ENCODE results near the gene MAPK9. TPM values are rescaled to one million over a fixed set of nuclear protein-coding genes. Genes with fewer than 3 reads are reported as not detected.

MAPK9 gene
- total RNA-seq, 6 experiments from 2014 or later: 14.4 to 18.6 (median 15.6) TPM

- DNase-seq (no peak), ATAC-seq (no peak)
- WGBS (ENCODE audit: insufficient coverage, low coverage, low lambda C conversion rate, missing lambda C conversion rate): 33% methylated on average over 1 of the region's 6 CpGs
- H3K27me3 ChIP-seq: no peaks in the 10 kb centered on the region
- intact Hi-C loops (cut with DNase I): no loop called here
- no peaks in the 10 kb centered on the region for H3K4me1 ChIP-seq
- TF ChIP-seq, protein P1, sequence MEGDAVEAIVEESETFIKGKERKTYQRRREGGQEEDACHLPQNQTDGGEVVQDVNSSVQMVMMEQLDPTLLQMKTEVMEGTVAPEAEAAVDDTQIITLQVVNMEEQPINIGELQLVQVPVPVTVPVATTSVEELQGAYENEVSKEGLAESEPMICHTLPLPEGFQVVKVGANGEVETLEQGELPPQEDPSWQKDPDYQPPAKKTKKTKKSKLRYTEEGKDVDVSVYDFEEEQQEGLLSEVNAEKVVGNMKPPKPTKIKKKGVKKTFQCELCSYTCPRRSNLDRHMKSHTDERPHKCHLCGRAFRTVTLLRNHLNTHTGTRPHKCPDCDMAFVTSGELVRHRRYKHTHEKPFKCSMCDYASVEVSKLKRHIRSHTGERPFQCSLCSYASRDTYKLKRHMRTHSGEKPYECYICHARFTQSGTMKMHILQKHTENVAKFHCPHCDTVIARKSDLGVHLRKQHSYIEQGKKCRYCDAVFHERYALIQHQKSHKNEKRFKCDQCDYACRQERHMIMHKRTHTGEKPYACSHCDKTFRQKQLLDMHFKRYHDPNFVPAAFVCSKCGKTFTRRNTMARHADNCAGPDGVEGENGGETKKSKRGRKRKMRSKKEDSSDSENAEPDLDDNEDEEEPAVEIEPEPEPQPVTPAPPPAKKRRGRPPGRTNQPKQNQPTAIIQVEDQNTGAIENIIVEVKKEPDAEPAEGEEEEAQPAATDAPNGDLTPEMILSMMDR (IDR thresholded peaks at IDR 0.05): no peak
- no peak for TF ChIP-seq POLR2A (IDR thresholded peaks at IDR 0.05)
- H3K36me3 ChIP-seq: no peaks in the 10 kb centered on the region
- no peak overlapping the region for H3K27ac ChIP-seq
- H3K9me3 ChIP-seq: no peaks in the 10 kb centered on the region
- no peak overlapping the region for H3K4me3 ChIP-seq
These were observed 42.3 kb upstream of the MAPK9 start for GRCh38 chr5:180334176-180334575.

GRCh38 chr5:180333661-180334060 lies 41.8 kb upstream of the MAPK9 start:
- Histone ChIP-seq H3K4me1 (no peaks in the 10 kb centered on the region), H3K27me3 (no peaks in the 10 kb centered on the region), H3K9me3 (no peaks in the 10 kb centered on the region), H3K27ac (no peak overlapping the region), H3K4me3 (no peak overlapping the region), H3K36me3 (no peaks in the 10 kb centered on the region)
- ATAC-seq (no peak), DNase-seq (peak in 1 of 3 donors; percentile 9)
- WGBS (ENCODE audit: insufficient coverage, low coverage, low lambda C conversion rate, missing lambda C conversion rate): 63% methylated on average over 4 of the region's 4 CpGs
- TF ChIP-seq, protein P1 (IDR thresholded peaks at IDR 0.05): no peak
- TF ChIP-seq POLR2A (IDR thresholded peaks at IDR 0.05): no peak
- intact Hi-C loops (cut with DNase I): no loop called here

- TF ChIP-seq, protein P1 (IDR thresholded peaks at IDR 0.05): no peak
- TF ChIP-seq POLR2A (IDR thresholded peaks at IDR 0.05): no peak
- no peak overlapping the region for H3K27ac ChIP-seq
- no peaks in the 10 kb centered on the region for H3K36me3 ChIP-seq
- WGBS (ENCODE audit: insufficient coverage, low coverage, low lambda C conversion rate, missing lambda C conversion rate): 91% methylated on average over 3 of the region's 3 CpGs
- no peaks in the 10 kb centered on the region for H3K27me3 ChIP-seq
- H3K4me3 ChIP-seq: no peak overlapping the region
- no peaks in the 10 kb centered on the region for H3K4me1 ChIP-seq
- ATAC-seq: no peak
- intact Hi-C loops (cut with DNase I): no loop called here
- no peaks in the 10 kb centered on the region for H3K9me3 ChIP-seq
- no peak for DNase-seq
These were observed 41.0 kb upstream of the MAPK9 start for GRCh38 chr5:180332861-180333260.

DNA sequence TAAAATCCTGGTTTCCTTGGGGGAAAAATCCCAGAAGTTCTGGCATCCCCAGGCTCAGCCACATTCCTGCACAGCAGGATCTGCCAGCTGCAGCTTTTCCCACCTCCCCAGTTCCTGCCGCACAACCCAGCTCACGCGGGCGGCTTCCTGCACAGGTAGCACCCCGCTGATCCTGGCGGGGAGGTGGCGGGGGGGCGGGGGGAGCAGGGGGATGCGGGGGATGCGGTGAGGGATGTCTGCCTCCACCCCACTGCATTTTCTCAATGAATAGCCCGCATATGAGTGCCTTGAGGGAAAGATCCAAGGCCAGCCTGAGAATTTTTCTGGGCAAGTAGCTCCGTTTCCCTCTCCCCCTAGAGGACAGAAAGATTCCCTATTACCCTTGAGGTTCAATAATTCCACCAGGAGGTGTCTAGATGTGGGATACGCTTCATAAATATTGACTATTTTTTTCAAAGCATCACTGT lies 40.2 kb upstream of the MAPK9 start:
- Histone ChIP-seq H3K27ac (no peak overlapping the region), H3K4me3 (no peak overlapping the region), H3K4me1 (no peaks in the 10 kb centered on the region), H3K9me3 (no peaks in the 10 kb centered on the region), H3K36me3 (no peaks in the 10 kb centered on the region), H3K27me3 (no peaks in the 10 kb centered on the region)
- WGBS (ENCODE audit: insufficient coverage, low coverage, low lambda C conversion rate, missing lambda C conversion rate): 11% methylated on average over 9 of the region's 13 CpGs
- no peak for TF ChIP-seq POLR2A (IDR thresholded peaks at IDR 0.05)
- intact Hi-C loops (cut with DNase I): no loop called here
- no peak for DNase-seq
- ATAC-seq: no peak

DNA sequence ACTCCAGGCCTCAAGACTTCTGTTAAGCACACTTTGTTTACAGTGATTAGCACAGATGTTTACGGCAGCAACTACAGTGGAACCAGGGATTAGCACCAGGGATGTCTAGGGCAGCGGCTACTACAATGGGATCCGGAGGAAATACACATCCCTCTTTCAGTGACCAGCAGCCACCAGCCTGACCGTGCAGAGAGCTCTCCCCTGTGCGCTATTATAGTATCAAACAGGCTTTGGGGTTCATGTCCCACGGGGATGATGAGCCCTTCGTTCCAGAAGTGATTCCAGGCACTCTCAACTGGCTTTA lies 39.7 kb upstream of the MAPK9 start:
- Histone ChIP-seq H3K27ac (no peak overlapping the region), H3K36me3 (no peaks in the 10 kb centered on the region), H3K27me3 (no peaks in the 10 kb centered on the region), H3K4me1 (no peaks in the 10 kb centered on the region), H3K9me3 (no peaks in the 10 kb centered on the region), H3K4me3 (no peak overlapping the region)
- DNase-seq: no peak
- TF ChIP-seq, protein P1 (IDR thresholded peaks at IDR 0.05): no peak
- no peak for TF ChIP-seq POLR2A (IDR thresholded peaks at IDR 0.05)
- intact Hi-C loops (cut with DNase I): no loop called here
- WGBS (ENCODE audit: insufficient coverage, low coverage, low lambda C conversion rate, missing lambda C conversion rate): 11% methylated on average over 3 of the region's 7 CpGs
- no peak for ATAC-seq

Data from right lobe of liver (tissue), 6 donors.